ENCODE results near the gene CACNG7. TPM values are rescaled to one million over a fixed set of nuclear protein-coding genes. Genes with fewer than 3 reads are reported as not detected.

Gene CACNG7
- total RNA-seq, 1 experiment from 2014 or later = 22.7 TPM

DNA sequence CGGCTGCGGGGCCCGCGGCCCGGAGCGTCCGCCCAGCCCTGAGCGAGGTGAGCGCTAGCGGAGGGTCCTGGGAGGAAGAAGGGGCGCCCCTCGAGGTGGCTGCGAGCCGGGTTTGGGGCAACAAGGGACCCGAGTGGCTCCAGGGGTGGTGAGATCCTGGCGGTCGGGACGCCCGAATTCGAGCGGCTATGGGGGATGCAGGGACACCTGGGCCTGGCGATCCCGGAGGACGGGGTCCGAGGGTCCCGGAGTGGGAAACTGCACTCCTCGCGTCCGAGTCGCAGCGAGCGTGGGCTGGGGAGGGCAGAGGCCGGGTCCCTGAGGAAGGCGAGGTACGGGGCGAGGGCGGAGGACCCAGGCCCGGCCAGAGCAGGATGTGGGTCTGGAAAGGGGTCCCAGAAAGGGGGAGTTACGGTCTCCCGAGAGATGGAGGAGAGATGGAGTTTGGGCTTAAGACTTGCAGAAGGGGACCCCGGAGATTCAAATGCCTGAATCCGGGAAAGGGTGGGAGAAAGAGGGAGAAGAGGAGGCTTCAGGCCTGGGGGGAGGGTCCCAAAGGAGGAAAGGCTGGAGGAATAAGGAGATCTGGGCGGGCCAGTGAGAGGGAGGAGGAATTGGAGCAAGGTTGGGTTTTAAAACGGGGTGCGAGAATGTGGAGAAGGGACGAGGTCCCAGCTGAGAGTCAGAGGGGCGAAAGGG is 542 bp downstream of the CACNG7 start:
- no peak overlapping the region for H2AFZ ChIP-seq (ENCODE audit: low read length)
- WGBS (ENCODE audit: extremely low coverage, insufficient read length, low lambda C conversion rate) = no CpG with 5 or more reads among the region's 47 CpGs

More for the DNA sequence above, 542 bp downstream of the CACNG7 start:
- peaks cover 4% of the 10 kb centered on the region; the same call in 1 of the 2 replicates for H3K4me1 ChIP-seq (ENCODE audit: insufficient read depth, low read length)
- H3K23me2 ChIP-seq (ENCODE audit: insufficient read length, low read depth, low read length, poor library complexity, severe bottlenecking) = peaks cover 28% of the 10 kb centered on the region
- no peak for DNase-seq
- Mint-ChIP-seq H3K27ac (peak overlapping the region in 2 of 3 experiments; percentile 29 to 32; a peak in 2 of 7 replicates), H3K4me3 (peak overlapping the region; percentile 65 to 91), H3K4me1 (peaks cover 34 to 52% of the 10 kb centered on the region in 2 experiments), H3K27me3 (ENCODE audit: low read depth) (peaks cover 75% of the 10 kb centered on the region), H3K36me3 (ENCODE audit: insufficient read depth in 1 of 3, low read depth in 3 of 3) (peaks cover 0 to 11% (median 10%) of the 10 kb centered on the region in 3 experiments; a peak in 5 of 7 replicates), H3K9me3 (no peaks in the 10 kb centered on the region)
- no peak overlapping the region for H3K23ac ChIP-seq (ENCODE audit: insufficient read length, low read depth, low read length)
- H3K14ac ChIP-seq (ENCODE audit: insufficient read depth, low read length) = peak overlapping the region; percentile 21
- no peak overlapping the region for H2BK5ac ChIP-seq (ENCODE audit: insufficient read length, low read length)
- H2BK12ac ChIP-seq (ENCODE audit: insufficient read length, low read depth, low read length) = no peak overlapping the region
- no peak overlapping the region for H4K8ac ChIP-seq (replicated peaks; ENCODE audit: insufficient read length, low read depth, low read length)
- no peak overlapping the region for H3K27ac ChIP-seq (ENCODE audit: insufficient read length, low read depth, low read length)
- H3K9ac ChIP-seq (ENCODE audit: extremely low read depth, insufficient read length, low read length) = peak overlapping the region; percentile 56
- H3K27me3 ChIP-seq (ENCODE audit: insufficient read depth, low read length) = peaks cover 3% of the 10 kb centered on the region; the same call in 1 of the 2 replicates
- peak overlapping the region; percentile 39 for H3K18ac ChIP-seq (ENCODE audit: insufficient read length, low read depth, low read length)
- no peak overlapping the region for H2BK120ac ChIP-seq (ENCODE audit: low read depth, low read length, poor library complexity, severe bottlenecking)
- H2AK5ac ChIP-seq (ENCODE audit: insufficient read length, low read length) = no peak overlapping the region
- TF ChIP-seq, protein P1, sequence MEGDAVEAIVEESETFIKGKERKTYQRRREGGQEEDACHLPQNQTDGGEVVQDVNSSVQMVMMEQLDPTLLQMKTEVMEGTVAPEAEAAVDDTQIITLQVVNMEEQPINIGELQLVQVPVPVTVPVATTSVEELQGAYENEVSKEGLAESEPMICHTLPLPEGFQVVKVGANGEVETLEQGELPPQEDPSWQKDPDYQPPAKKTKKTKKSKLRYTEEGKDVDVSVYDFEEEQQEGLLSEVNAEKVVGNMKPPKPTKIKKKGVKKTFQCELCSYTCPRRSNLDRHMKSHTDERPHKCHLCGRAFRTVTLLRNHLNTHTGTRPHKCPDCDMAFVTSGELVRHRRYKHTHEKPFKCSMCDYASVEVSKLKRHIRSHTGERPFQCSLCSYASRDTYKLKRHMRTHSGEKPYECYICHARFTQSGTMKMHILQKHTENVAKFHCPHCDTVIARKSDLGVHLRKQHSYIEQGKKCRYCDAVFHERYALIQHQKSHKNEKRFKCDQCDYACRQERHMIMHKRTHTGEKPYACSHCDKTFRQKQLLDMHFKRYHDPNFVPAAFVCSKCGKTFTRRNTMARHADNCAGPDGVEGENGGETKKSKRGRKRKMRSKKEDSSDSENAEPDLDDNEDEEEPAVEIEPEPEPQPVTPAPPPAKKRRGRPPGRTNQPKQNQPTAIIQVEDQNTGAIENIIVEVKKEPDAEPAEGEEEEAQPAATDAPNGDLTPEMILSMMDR (conservative IDR thresholded peaks at IDR 0.05) = no peak
- no peaks in the 10 kb centered on the region for H3K79me1 ChIP-seq (ENCODE audit: insufficient read depth, low read depth, low read length, poor library complexity, severe bottlenecking)
- H3K4ac ChIP-seq (ENCODE audit: low read depth, low read length) = no peak overlapping the region; the same call in 1 of the 2 replicates
- H4K20me1 ChIP-seq (ENCODE audit: control insufficient read depth, insufficient read depth, insufficient read length) = no peaks in the 10 kb centered on the region
- no peak overlapping the region for H2BK20ac ChIP-seq (ENCODE audit: low read depth, low read length, poor library complexity, severe bottlenecking)
- H3K4me2 ChIP-seq (ENCODE audit: insufficient read depth, insufficient read length, low read length) = peak overlapping the region; percentile 82
- H3K9me3 ChIP-seq (ENCODE audit: control insufficient read depth, low read depth, low read length) = no peaks in the 10 kb centered on the region
- no peak overlapping the region for H2BK15ac ChIP-seq (ENCODE audit: low read depth, low read length)
- no peak overlapping the region for H3K56ac ChIP-seq (ENCODE audit: insufficient read length, low read depth, low read length)
- no peak overlapping the region for H4K91ac ChIP-seq (ENCODE audit: insufficient read length, low read depth, low read length)
- H3K79me2 ChIP-seq (ENCODE audit: insufficient read depth, low read length) = no peaks in the 10 kb centered on the region
- H3T11ph ChIP-seq (ENCODE audit: low read length) = no peak overlapping the region
- H4K5ac ChIP-seq (ENCODE audit: insufficient read length, low read depth, low read length) = no peak overlapping the region
